ENCODE data around the gene GOPC.
A peak's percentile ranks its signal among the peaks of the same experiment; 100 is the strongest.
"Not testable (repeated sequence)": the region's sequence is repeated elsewhere in the genome, so short reads cannot be mapped to it uniquely, and the experiment has no call there.

Gene GOPC

DNA sequence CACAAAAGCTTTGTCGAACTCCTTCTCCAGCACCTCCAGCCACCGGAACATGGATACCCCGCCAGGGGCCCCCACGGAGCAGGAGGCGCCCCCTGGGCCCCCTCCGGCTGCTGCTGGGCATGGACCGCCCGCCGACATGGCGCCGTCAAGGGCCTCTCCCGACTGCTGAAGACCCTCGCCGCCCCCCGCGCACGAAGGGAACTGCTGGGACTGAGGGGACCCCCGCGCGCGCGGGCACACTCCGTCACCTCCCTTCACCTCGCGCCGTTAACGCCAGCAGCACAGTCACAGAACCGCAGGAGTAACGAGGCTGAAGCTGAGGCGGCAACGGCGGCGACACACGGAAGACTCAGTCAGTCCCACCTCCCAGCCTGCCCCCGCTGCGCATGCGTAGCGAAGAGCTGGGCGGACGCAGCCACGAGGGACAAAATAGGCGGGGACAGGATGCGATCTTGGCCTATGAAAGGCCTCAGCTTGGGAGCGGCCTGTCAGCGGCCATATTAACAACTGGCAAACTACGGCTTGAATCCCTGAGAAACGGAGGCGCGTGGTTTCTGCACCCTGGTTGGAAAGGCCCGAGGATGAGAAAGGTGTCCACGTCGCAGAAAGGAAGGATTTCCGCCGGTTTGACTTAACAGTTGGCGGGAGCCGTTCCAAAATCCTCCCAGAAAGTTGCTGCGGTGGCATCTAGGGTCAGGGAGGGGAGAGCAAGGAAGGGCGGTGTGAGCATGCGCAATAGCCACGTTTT lies at the start of gene GOPC:
TSS of gene GOPC (minus strand) at position 361 of the 748 bp plus-strand sequence. CDS start at position 138, 223 bp downstream.
- peak; percentile 94 to 99 (median 96) for DNase-seq
- intact Hi-C loops (cut with DNase I) = loop anchor here (1.0 to 5.0 kb wide), 2 partner anchors 73 to 120 kb away; partner anchors contain the start of genes DCBLD1 and NUS1

DNA sequence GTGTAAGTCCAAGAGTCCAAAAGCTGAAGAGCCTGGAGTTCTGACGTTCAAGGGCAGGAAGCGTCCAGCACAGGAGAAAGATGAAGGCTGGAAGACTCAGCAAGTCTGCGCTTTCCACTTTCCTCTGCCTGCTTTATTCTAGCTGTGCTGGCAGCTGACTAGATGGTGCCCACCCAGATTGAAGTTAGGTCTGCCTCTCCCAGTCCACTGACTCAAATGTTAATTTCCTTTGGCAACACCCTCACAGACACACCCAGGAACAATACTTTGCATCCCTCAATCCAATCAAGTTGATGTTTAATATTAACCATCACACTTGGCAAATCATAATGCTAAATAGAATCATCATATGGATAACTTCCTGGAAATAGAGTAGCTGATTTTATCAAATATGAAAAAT lies 49.7 kb upstream of the GOPC start:
- intact Hi-C loops (cut with DNase I) = not testable (repeated sequence)

DNA sequence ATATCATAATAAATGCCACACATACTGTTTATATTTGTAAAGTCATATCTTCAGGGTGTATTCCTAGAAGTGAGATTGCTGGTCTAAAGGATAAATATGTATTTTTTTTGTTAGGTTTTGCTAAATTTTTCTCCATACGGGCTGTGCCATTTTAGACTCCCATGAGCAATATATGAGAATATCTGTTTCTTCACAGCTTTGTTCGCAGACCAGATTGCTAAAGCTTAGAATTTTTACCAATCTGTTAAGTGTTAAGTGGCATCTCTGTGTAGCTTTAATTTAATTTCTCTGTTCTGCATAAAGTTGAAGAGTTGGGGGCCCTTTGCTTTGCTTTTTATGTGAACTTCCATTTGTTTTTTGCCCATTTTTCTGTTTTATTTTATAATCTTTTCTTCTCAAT lies 40.7 kb upstream of the GOPC start:
- DNase-seq = no peak

More for the DNA sequence above, 49.7 kb upstream of the GOPC start:
- DNase-seq = not testable (repeated sequence)

DNA sequence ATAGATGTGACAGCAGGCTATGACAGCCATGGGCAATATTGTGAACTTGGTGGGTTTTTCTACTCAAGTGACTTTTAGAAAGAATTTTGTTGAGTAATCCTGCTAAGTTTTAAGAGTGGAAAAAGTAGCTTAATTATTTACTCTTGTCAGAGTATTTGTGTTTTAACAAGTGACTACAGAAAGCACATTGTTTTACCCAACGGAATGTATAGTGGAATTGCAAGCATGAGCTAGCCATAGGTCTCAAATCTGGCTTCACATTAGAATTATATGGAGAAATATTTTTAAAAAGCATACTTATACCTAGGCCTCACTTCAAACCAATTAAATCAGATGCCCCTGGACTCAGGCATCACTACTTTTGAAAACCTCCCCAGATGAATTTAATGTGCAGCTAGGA lies 35.5 kb upstream of the GOPC start:
- no peak for DNase-seq
- intact Hi-C loops (cut with DNase I) = no loop called here

More for the DNA sequence above, 40.7 kb upstream of the GOPC start:
- intact Hi-C loops (cut with DNase I) = no loop called here

DNA sequence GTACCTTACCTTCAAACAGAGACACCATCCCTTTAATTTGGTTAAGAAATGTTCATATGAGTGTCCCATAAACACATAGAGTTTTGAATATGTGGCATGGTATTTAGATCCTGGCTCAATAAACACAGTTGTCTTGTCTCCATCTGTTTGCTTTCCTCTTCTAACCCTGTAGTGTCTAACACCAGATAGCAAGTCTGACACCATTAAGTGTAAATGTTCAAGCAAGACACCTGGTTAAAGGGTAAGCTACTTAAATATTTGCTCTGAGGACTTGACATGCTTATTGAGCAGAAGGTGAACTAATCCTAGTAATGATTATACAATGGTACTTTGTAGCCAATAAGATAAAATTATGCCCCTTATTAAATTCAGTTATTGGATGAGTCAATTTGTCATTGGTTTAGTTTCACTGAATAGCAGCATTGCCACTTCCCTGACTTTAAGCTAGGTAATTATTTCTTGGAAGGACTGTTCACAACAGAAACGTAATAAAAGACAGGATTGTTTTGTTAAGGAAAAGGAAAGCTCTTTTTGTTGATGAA lies 26.9 kb upstream of the GOPC start:
- intact Hi-C loops (cut with DNase I) = no loop called here
- no peak for DNase-seq

DNA sequence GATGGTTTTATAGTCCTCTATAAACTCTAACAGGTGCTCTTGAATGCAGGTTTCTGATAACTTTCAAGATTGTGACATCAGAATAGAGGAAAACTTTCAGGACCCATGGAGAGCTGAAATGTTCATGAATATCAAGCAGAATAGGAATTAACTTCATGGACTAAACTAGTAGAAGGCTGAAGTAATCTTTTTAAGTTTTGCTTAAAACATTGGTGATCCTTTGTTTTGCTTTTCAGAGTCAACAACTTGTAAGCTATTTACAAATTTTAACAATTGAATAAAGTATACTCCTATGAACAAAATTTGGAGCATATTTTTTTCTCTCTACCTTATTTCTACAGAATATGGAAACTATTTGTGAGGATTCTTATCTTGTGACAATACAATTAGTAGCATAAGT lies 25.2 kb upstream of the GOPC start:
- intact Hi-C loops (cut with DNase I) = no loop called here
- no peak for DNase-seq

DNA sequence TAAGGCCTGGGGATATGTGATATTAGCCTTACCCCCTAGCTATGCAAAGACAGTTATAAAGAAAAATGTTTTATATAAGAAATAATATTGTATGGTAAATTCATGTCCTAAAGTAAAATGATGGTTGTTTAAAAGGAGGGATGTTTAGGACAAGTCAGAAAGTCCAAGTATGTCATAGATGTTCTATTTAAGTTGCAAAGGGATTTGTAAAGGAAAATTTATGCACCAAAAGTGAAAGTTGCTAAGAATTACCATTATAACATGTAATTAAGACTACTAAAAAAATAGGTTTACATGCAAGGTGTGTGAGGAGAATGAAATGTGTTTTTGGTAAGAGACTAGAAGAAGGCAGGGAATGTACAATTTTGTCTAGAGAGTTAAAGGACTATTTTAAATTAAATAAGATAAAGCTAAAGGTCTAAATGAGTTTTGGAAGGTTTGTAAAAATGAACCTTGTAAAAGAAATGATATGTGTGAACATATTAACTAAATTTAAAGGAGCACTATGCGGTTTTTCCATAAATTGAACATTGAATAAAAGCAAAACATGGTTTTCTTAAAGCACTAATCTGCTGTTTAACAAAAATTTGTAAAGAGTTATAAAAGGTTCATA lies 22.7 kb upstream of the GOPC start:
- intact Hi-C loops (cut with DNase I) = no loop called here
- DNase-seq = no peak

DNA sequence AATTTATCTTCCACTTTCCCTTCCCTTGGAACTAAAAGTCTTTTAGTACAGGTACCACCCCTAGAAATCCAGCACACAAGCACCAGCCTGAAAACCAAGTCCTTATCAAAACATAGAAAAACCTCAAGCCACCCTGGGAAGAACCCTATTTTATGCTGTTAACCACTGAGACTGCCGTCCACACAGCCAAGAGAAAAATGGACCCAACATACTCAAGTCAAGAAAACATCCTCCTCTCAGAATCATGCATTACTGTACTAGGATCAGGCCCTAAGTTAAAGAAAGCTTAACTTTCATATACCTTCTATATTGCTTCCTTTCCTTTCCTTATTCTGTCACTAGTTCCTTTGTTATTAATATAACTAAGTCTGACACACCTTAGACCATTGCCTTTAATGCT lies 16.9 kb upstream of the GOPC start:
- intact Hi-C loops (cut with DNase I) = no loop called here
- no peak for DNase-seq

DNA sequence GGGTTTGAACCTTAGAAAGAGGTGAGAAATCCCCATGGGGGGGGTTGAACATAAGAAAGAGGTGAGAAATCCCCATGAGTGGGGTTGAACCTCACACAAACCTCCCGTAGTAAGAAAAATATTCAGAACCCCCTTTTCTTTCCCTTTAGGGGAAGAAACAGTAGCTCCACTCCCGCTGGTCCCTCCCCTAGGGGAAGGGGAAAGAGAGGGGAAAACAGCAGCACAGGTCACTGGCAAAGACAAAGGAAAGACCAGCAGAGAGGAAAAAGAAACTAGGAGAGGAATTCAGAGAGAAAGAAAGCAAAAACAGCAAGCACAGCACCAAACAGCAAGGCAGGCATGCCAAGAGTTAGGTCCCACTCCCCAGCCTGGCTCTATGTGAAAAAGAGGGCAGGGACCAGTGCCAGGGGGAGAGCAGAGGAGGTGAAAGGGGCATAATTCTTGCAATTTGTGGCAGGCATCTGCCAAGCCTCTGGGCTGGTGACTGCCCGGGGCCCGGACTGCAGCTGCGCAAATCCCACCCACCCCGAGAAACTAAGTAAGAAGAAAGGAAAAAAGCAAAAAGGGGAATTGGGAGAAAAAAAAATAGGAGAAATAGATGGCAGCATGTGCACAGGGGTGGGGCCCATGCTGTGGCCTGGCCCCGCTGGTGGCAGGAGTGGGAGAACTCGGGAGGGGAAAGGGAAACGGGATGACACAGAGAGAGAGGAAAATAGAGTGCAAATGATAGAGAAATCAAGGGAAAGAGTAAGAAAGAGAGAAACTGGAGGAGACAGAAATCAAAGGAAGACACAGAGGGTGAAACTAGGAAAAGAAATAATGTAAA lies 15.1 kb upstream of the GOPC start:
- peak in 2 of 10 donors; percentile 62 to 78 for DNase-seq
- intact Hi-C loops (cut with DNase I) = no loop called here

DNA sequence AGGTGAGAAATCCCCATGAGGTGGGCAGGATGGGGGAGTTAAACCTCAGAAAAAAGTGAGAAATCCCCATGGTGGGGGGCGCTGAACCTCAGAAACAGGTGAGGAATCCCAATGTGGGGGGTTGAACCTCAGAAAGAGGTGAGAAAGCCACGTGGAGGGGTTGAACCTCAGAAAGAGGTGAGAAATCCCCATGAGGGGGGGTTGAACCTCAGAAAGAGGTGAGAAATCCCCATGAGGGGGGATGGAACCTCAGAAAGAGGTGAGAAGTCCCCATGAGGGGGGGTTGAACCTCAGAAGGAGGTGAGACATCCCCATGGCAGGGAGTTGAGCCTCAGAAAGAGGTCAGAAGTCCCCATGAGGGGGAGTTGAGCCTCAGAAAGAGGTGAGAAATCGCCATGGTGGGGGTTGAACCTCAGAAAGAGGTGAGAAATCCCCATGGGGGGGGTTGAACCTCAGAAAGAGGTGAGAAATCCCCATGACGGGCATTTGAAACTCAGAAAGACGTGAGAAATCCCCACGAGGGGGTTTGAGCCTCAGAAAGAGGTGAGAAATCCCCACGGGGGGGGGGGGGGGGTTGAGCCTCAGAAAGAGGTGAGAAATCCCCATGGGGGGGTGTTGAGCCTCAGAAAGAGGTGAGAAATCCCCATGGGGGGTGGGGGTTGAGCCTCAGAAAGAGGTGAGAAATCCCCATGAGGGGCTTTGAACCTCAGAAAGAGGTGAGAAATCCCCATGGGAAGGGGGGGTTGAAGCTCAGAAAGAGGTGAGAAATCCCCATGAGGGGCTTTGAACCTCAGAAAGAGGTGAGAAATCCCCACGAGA lies 14.3 kb upstream of the GOPC start:
- no peak for DNase-seq
- intact Hi-C loops (cut with DNase I) = no loop called here

DNA sequence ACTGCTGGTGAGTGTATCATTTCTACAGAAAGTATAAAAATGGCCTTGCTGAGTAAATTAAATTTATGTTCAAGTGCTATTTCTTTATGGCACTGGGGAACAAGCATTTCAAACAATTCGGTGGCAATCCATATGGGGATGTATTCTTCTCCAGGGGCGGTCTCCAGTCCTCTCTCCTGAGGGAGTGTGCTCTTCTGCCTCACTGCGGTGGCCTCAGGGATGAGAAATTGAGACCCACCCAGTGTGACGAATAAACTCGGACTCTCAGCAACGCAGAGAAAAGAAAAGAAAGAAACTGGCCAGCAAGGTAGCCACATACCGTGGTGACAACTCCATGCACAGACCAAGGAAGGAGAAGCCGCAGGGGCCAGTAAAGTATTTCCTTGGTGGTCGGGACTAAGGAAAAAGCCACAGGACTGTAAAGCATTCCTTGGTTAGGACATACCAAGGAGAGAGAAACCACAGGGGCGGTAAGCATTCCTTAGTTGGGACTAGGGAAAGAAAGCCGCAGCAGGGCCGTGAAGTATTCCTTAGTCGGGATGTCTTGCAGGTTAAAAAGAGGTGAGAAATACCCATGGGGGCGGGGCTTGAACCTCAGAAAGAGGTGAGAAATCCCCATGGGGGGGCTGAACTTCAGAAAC lies 13.6 kb upstream of the GOPC start:
- peak in 1 of 10 donors; percentile 20 for DNase-seq
- intact Hi-C loops (cut with DNase I) = no loop called here

DNA sequence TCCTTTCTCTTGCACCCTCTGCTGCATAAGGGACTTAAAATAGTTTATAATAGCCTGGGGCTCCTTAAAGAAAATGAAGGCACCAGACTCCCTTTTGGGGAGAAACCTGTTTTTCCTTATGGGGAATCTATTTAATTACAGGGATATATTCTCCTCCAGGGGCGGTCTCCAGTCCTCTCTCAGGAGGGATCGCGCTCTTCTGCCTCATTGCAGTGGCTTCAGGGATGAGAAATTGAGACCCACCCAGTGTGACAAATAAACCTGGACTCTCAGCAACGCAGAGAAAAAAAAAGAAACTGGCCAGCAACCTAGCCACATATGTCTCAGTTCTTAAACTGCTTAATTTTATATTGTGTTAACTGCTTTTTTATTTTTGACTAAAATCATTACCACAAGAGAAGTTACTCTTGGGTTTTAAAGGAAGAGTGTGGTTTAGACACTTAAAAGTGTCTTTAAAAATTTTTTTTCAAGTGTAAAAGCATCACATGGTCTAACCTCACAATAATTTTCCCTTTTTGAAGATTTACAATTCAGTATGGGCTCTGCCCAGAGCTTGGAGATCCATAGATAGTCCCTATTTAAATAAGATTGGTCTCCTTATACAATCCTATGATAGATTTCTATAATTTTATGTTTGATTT lies 11.7 kb upstream of the GOPC start:
- intact Hi-C loops (cut with DNase I) = no loop called here
- DNase-seq = no peak

DNA sequence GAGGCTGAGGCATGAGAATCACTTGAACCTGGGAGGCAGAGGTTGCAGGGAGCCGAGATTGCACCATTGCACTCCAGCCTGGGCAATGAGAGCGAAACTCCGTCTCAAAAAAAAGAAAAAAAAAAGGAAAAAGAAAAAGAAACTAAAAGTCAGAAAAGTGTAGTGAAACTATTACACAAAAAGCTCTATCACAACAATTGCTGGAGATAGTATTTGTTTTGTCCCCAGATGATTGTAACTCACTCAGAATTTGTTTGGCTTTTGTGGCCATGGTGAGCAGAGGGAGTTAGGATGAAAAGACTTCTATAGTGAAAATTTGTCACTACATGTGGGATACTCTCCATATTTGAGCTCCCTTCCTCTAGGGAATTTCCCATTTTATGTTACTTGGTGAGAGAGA lies 5.2 kb upstream of the GOPC start:
- no peak for DNase-seq

DNA sequence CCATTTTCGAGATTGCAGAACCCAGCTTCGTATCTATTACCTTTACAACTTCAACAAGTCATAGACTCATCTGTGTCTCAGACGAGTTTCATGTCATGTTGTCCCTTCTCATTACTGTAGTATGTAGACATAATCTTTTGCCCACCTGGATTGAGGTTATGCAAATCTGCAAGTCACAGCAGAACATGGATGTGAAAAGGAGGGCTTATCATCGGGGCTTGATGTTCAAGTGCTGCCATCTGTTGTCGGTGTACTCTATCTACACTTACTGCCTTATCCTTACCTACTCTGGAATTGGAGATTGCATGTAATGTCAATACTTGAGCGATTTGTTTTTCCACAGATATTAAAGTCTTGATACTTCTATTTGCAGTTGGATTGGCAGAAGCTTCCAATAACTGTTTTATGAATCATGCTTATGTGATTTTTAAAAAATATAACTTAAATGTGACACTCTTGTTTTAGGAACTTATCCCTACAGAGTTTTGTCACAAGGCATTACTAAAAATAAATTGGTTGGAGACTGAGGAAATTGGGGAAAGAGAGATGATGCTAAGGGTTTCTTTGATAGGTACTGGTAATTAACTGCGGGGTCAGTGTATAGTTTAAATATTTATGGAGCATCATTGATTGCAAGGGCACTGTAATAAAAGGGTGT lies 3.0 kb upstream of the GOPC start:
- DNase-seq = peak in 6 of 10 donors; percentile 13 to 66 (median 40)
- intact Hi-C loops (cut with DNase I) = loop anchor here (1.0 to 2.0 kb wide), 2 partner anchors 156 to 259 kb away; no protein-coding TSS in a partner anchor

More for the DNA sequence above, 5.2 kb upstream of the GOPC start:
- intact Hi-C loops (cut with DNase I) = no loop called here

DNA sequence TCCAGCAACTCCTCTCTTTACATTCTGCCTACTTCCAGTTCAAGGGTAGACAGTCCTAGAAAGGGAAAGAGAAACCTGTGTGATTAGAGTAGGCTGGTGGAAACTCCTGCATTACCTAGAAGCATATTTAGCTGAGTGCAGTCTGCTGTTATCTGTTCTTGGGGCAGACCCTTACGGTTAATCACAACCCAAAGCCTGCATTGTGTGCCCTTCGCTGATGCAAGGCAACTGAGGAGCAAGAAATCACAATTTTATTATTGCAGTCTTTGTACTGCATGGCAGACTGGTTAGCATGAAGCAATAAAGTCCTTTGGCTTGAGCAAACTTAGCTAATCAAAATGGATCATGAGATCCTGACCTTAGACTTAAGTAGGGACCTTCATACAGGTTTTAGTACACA lies 1.5 kb upstream of the GOPC start:
- DNase-seq = no peak
- intact Hi-C loops (cut with DNase I) = loop anchor here (2.0 to 5.0 kb wide), 2 partner anchors 122 to 155 kb away; partner anchors contain the start of gene DCBLD1

DNA sequence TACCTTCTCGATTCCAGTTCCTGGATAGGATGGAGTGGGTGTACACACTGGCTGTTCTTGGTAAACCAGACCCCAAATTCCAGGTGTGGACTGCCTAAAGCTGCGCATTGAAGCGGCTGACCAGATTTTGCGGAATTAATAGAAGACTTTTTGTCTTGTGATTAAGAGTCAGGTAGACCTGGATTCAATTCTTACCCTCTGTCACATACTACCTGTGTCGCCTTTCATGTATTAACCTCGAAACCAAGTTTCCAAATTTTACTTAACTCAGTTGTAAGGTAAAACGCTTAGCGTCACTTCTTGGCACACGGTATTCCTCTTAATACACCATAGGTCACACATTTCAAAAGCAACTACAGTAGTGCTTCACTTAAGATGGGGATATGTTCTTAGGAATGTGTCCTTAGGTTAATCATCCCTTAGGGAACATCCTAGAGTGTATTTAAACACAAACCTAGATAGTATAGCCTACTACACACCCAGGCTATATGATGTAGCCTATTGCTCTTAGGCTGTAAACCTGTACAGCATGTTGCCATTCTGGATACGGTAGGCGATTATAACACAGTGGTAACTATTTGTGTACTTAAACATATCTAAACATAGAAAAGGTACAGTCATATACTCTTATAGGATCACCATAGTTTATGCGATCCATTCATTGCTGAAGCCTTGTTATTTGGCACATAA lies 733 bp upstream of the GOPC start:
- intact Hi-C loops (cut with DNase I) = loop anchor here (1.0 to 5.0 kb wide), 2 partner anchors 72 to 121 kb away; partner anchors contain the start of genes DCBLD1 and NUS1
- no peak for DNase-seq

DNA sequence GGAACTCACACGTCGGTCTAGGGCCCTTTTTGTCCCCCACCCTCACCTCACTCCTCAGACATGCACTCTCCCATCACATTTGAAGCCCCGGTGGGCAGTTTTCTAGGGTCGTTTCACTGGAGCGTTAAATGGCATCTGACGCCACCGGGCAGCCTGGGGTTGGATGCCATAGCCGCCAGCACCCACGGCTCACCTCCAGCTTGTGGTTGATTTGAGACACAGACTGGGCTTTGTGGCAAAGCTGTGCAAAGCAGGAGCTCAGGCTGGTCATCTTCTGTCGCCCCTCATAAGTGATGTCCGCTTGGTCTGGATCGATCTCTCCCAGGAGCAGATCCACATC lies 530 bp downstream of the GOPC start:
- intact Hi-C loops (cut with DNase I) = loop anchor here (1.0 to 5.0 kb wide), 2 partner anchors 74 to 119 kb away; partner anchors contain the start of genes DCBLD1 and NUS1
- DNase-seq = peak in 5 of 10 donors; percentile 9 to 19 (median 14)

Data from posterior cingulate gyrus (tissue), 11 donors.